ENCODE data around the gene CHRNA10. TPM values are rescaled to one million over a fixed set of nuclear protein-coding genes. Genes with fewer than 3 reads are reported as not detected.

CHRNA10 gene
- total RNA-seq: 1 to 10 TPM; 1.1 to 4.7 (median 2.6) TPM

DNA sequence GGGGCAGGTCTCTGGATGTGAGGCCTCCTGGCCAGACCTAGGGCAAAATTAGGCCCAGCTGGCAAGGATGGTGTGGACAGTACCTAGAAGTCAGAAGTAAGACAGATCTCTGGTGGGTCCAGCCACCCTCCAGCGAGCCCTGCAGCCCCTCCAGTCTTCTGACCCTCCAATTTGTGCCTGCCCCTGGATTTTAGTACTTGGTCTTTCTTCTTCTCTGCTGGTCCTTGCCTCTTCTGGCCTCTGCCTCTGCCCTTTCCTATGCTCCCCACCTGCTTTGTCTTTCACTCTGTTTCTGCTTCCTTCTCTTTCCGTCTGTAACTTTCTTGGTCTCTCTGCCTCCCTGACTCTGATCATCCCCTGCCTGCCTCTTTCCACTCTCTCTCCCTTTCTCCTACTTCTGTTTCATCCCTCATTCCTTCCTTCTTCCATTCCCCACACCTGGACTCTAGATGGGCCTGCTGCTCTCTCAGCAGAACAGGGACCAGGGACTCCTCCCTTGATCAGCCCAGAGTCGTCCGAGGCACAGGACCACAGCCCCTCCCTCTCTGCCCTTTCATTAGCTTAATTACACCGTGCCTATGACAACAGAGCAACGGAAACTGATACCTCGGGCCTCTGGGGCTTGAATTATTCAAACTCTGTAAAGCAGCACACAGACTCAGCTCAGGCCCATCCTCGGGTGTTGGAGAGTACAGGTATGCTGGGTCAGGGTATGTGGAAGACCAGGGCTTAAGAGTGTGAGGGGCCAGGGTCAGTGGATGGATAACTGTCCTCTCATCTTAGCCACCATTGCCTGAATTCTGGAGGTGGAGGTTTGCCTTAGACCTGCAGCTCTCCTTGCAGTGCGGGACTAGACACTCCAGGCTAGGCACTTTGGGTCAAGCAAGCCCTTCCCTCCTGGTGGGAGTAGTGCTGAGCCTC, at the start of gene CHRNA10:
TSS of gene CHRNA10 (minus strand) at position 51 of the 921 bp plus-strand sequence. CDS start 72 bp downstream, outside the sequence.
- no peak for ATAC-seq (ENCODE audit: low FRiP score)
- no peak for TF ChIP-seq CTCF (IDR thresholded peaks at IDR 0.05)
- DNase-seq (ENCODE audit: low spot score): no peak

GRCh38 chr11:3712274-3712673, 41.1 kb upstream of the CHRNA10 start:
- ATAC-seq (ENCODE audit: low FRiP score) (no peak), DNase-seq (ENCODE audit: low spot score) (no peak)
- no peak for TF ChIP-seq CTCF (IDR thresholded peaks at IDR 0.05)

- DNase-seq (ENCODE audit: low spot score) (no peak), ATAC-seq (ENCODE audit: low FRiP score) (no peak)
- no peak for TF ChIP-seq CTCF (IDR thresholded peaks at IDR 0.05)
Measured at GRCh38 chr11:3710485-3711259, 39.5 kb upstream of the CHRNA10 start.

- DNase-seq (ENCODE audit: low spot score) (no peak), ATAC-seq (ENCODE audit: low FRiP score) (no peak)
- TF ChIP-seq CTCF (IDR thresholded peaks at IDR 0.05): no peak
Measured at GRCh38 chr11:3709977-3710376, 38.8 kb upstream of the CHRNA10 start.

GRCh38 chr11:3707176-3707575, 36.0 kb upstream of the CHRNA10 start:
- DNase-seq (ENCODE audit: low spot score) (no peak), ATAC-seq (ENCODE audit: low FRiP score) (no peak)
- TF ChIP-seq CTCF (IDR thresholded peaks at IDR 0.05): no peak

- ATAC-seq (ENCODE audit: low FRiP score): no peak
Measured at GRCh38 chr11:3703383-3703782, 32.2 kb upstream of the CHRNA10 start.

More at GRCh38 chr11:3703383-3703782, 32.2 kb upstream of the CHRNA10 start:
- DNase-seq (ENCODE audit: low spot score): no peak
- no peak for TF ChIP-seq CTCF (IDR thresholded peaks at IDR 0.05)

Measured in omental fat pad (tissue), 4 donors.